H9 (cell line): ENCODE results near the gene DCTN5. TPM values are rescaled to one million over a fixed set of nuclear protein-coding genes. Genes with fewer than 3 reads are reported as not detected.

Experiments
- DNase-seq: peaks from one replicate; pipeline ENCODE4 v3.0.0-alpha.2; 2017
- H2AFZ ChIP-seq: one replicate; pipeline ENCODE4 v1.6.1; 2013; ENCODE audit warnings: mild to moderate bottlenecking, low read length, control low read depth, moderate library complexity
- H2AK5ac ChIP-seq: 2 replicates; pipeline ENCODE4 v1.6.1; 2013; ENCODE audit warnings: low read length, control low read depth, mixed read lengths; ENCODE audit not compliant: insufficient read length
- H2BK120ac ChIP-seq: one replicate; pipeline ENCODE4 v1.6.1; 2013; ENCODE audit warnings: low read depth, mild to moderate bottlenecking, low read length, control low read depth, inconsistent platforms; ENCODE audit not compliant: poor library complexity, severe bottlenecking
- H2BK12ac ChIP-seq: 2 replicates; pipeline ENCODE4 v1.6.1; 2013; ENCODE audit warnings: low read length, control low read depth, mixed read lengths, low read depth; ENCODE audit not compliant: insufficient read length
- H2BK15ac ChIP-seq: 2 replicates; pipeline ENCODE4 v1.6.1; 2013; ENCODE audit warnings: low read depth, low read length, control low read depth
- H2BK20ac ChIP-seq: one replicate; pipeline ENCODE4 v1.6.1; 2013; ENCODE audit warnings: low read depth, mild to moderate bottlenecking, low read length, control low read depth, inconsistent platforms; ENCODE audit not compliant: poor library complexity, severe bottlenecking
- H2BK5ac ChIP-seq: 2 replicates; pipeline ENCODE4 v1.6.1; 2013; ENCODE audit warnings: low read length, control low read depth, mixed read lengths; ENCODE audit not compliant: insufficient read length
- H3K14ac ChIP-seq: 2 replicates; pipeline ENCODE4 v1.6.1; 2013; ENCODE audit warnings: low read length, control low read depth; ENCODE audit not compliant: insufficient read depth
- H3K18ac ChIP-seq: 2 replicates; pipeline ENCODE4 v1.6.1; 2013; ENCODE audit warnings: low read depth, mild to moderate bottlenecking, mixed read lengths, low read length, control low read depth; ENCODE audit not compliant: insufficient read length
- H3K23ac ChIP-seq: 2 replicates; pipeline ENCODE4 v1.6.1; 2013; ENCODE audit warnings: low read length, control low read depth, mixed read lengths, low read depth; ENCODE audit not compliant: insufficient read length
- H3K23me2 ChIP-seq: 2 replicates; pipeline ENCODE4 v1.6.1; 2013; ENCODE audit warnings: low read depth, mild to moderate bottlenecking, mixed read lengths, low read length, control low read depth; ENCODE audit not compliant: insufficient read length, poor library complexity, severe bottlenecking
- H3K27ac ChIP-seq: 2 replicates; pipeline ENCODE4 v1.5.1; 2013; ENCODE audit warnings: low read length, control low read depth, mixed read lengths, low read depth; ENCODE audit not compliant: insufficient read length
- H3K27me3 ChIP-seq: 2 replicates; pipeline ENCODE4 v1.6.1; 2013; ENCODE audit warnings: low read length, control low read depth, inconsistent platforms; ENCODE audit not compliant: insufficient read depth
- H3K4ac ChIP-seq: 2 replicates; pipeline ENCODE4 v1.6.1; 2013; ENCODE audit warnings: low read depth, mild to moderate bottlenecking, control low read depth, inconsistent platforms, low read length, moderate library complexity
- H3K4me1 ChIP-seq: 2 replicates; pipeline ENCODE4 v1.6.1; 2013; ENCODE audit warnings: low read length, control low read depth, inconsistent platforms; ENCODE audit not compliant: insufficient read depth
- H3K4me2 ChIP-seq: 2 replicates; pipeline ENCODE4 v1.6.1; 2013; ENCODE audit warnings: low read length, control low read depth, mixed read lengths; ENCODE audit not compliant: insufficient read length, insufficient read depth
- H3K56ac ChIP-seq: 2 replicates; pipeline ENCODE4 v1.6.1; 2013; ENCODE audit warnings: low read depth, mild to moderate bottlenecking, mixed read lengths, low read length, control low read depth; ENCODE audit not compliant: insufficient read length
- H3K79me1 ChIP-seq: 2 replicates; pipeline ENCODE4 v1.6.1; 2013; ENCODE audit warnings: low read depth, mild to moderate bottlenecking, moderate library complexity, low read length, control low read depth, inconsistent platforms; ENCODE audit not compliant: insufficient read depth, poor library complexity, severe bottlenecking
- H3K79me2 ChIP-seq: 2 replicates; pipeline ENCODE4 v1.6.1; 2013; ENCODE audit warnings: low read length, control low read depth, inconsistent platforms; ENCODE audit not compliant: insufficient read depth
- H3K9ac ChIP-seq: 2 replicates; pipeline ENCODE4 v1.6.1; 2013; ENCODE audit warnings: low read length, control low read depth, mixed read lengths; ENCODE audit not compliant: insufficient read length; ENCODE audit errors: extremely low read depth
- H3K9me3 ChIP-seq: one replicate; pipeline ENCODE4 v1.6.1; 2013; ENCODE audit warnings: low read depth, low read length, inconsistent platforms; ENCODE audit not compliant: control insufficient read depth
- H3T11ph ChIP-seq: one replicate; pipeline ENCODE4 v1.6.1; 2013; ENCODE audit warnings: mild to moderate bottlenecking, low read length, control low read depth, inconsistent platforms
- H4K20me1 ChIP-seq: one replicate; pipeline ENCODE4 v1.6.1; 2013; ENCODE audit not compliant: control insufficient read depth, insufficient read length, insufficient read depth
- H4K5ac ChIP-seq: 2 replicates; pipeline ENCODE4 v1.6.1; 2013; ENCODE audit warnings: low read depth, mild to moderate bottlenecking, mixed read lengths, low read length, control low read depth; ENCODE audit not compliant: insufficient read length
- H4K8ac ChIP-seq: replicated peaks from 2 replicates; pipeline ENCODE4 v1.6.1; 2013; ENCODE audit warnings: low read length, control low read depth, mixed read lengths, low read depth; ENCODE audit not compliant: insufficient read length
- H4K91ac ChIP-seq: 2 replicates; pipeline ENCODE4 v1.6.1; 2013; ENCODE audit warnings: low read depth, mild to moderate bottlenecking, moderate library complexity, mixed read lengths, low read length, control low read depth; ENCODE audit not compliant: insufficient read length
- H3K27ac Mint-ChIP-seq, 3 experiments: 2 replicates in 2 of 3; 3 replicates in 1 of 3; pipeline ENCODE4 v1.8.0; 2020 to 2021; ENCODE audit warnings: mixed read lengths in 3 of 3, mild to moderate bottlenecking in 1 of 3, moderate library complexity in 1 of 3
- H3K27me3 Mint-ChIP-seq: 2 replicates; pipeline ENCODE4 v1.8.0; 2021; ENCODE audit warnings: low read depth, mild to moderate bottlenecking, moderate library complexity, mixed read lengths
- H3K36me3 Mint-ChIP-seq, 3 experiments: 2 replicates in 2 of 3; 3 replicates in 1 of 3; pipeline ENCODE4 v1.8.0; 2020 to 2021; ENCODE audit warnings: low read depth in 3 of 3, mixed read lengths in 3 of 3; ENCODE audit not compliant: insufficient read depth in 1 of 3
- H3K4me1 Mint-ChIP-seq, 2 experiments: 2 replicates each; pipeline ENCODE4 v1.8.0; 2020; ENCODE audit warnings: mixed read lengths in 2 of 2
- H3K4me3 Mint-ChIP-seq, 2 experiments: 2 replicates in 1 of 2; 3 replicates in 1 of 2; pipeline ENCODE4 v1.8.0; 2020 to 2021; ENCODE audit warnings: mild to moderate bottlenecking in 2 of 2, mixed read lengths in 2 of 2, moderate library complexity in 1 of 2
- H3K9me3 Mint-ChIP-seq, 2 experiments: 2 replicates in 1 of 2; 3 replicates in 1 of 2; pipeline ENCODE4 v1.8.0; 2020; ENCODE audit warnings: mild to moderate bottlenecking in 2 of 2, mixed read lengths in 2 of 2, moderate library complexity in 1 of 2
- WGBS: extraction: QIAGEN DNeasy Blood & Tissue Kit; methylation state at CpG from one replicate; pipeline ENCODE4 v1.1.7; 2013; ENCODE audit warnings: missing lambda C conversion rate, low lambda C conversion rate, mixed read lengths; ENCODE audit not compliant: insufficient read length; ENCODE audit errors: extremely low coverage; 5-methylcytosine and 5-hydroxymethylcytosine counted together
- total RNA-seq: library from RNA; stranded (reverse); gene quantifications from 2 replicates; pipeline ENCODE4 v1.2.1, GENCODE V29; 2021
- TF ChIP-seq, protein P1 (sequence below): fragments of 200-600 bp; sonication (generic); conservative IDR thresholded peaks from 3 replicates; pipeline ENCODE4 v1.8.0; 2021; ENCODE audit warnings: antibody characterized with exemption, mild to moderate bottlenecking

Gene DCTN5
- total RNA-seq, 1 experiment from 2014 or later = 114 TPM

DNA sequence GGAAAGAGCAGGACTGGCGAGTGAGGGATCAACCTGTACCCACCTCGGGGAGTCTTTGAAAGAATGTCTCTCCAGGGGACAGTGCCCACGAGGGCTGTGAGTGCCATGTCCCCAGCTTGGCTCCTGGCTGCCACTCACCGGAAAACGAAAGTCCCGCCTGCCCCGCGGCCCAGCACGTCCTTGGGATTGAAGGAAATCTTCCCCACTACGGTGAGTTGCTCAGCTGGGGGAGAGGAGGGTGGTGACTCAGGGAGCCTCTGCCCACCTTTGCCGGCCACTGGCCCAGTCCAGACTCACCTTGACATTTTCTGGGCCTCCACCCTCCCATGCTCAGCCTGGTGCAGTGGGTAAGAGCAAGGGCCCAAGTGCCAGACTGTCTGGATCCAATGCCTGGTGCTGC is 54.5 kb downstream of the DCTN5 start:
- Histone ChIP-seq H3K56ac (no peak overlapping the region), H3K23me2 (peaks cover 6% of the 10 kb centered on the region), H3T11ph (no peak overlapping the region), H2BK120ac (no peak overlapping the region), H3K79me1 (no peaks in the 10 kb centered on the region), H3K9ac (no peak overlapping the region), H2BK20ac (no peak overlapping the region), H2BK12ac (no peak overlapping the region), H2AK5ac (no peak overlapping the region), H4K5ac (no peak overlapping the region), H3K27me3 (no peaks in the 10 kb centered on the region), H4K8ac (no peak overlapping the region), H3K18ac (no peak overlapping the region), H2BK5ac (no peak overlapping the region), H3K79me2 (no peaks in the 10 kb centered on the region), H4K20me1 (no peaks in the 10 kb centered on the region), H3K4ac (no peak overlapping the region), H2BK15ac (no peak overlapping the region), H3K4me2 (no peak overlapping the region), H3K23ac (no peak overlapping the region), H3K9me3 (no peaks in the 10 kb centered on the region), H4K91ac (no peak overlapping the region), H3K14ac (no peak overlapping the region), H3K27ac (no peak overlapping the region), H2AFZ (no peak overlapping the region), H3K4me1 (no peaks in the 10 kb centered on the region)
- no peak overlapping the region for H3K27ac Mint-ChIP-seq
- peaks cover 21 to 22% of the 10 kb centered on the region in 2 experiments for H3K4me1 Mint-ChIP-seq
- H3K27me3 Mint-ChIP-seq = no peaks in the 10 kb centered on the region
- H3K9me3 Mint-ChIP-seq = no peaks in the 10 kb centered on the region
- H3K4me3 Mint-ChIP-seq = peak overlapping the region in 1 of 2 experiments; percentile 73; a peak in 2 of 5 replicates
- no peak for DNase-seq
- H3K36me3 Mint-ChIP-seq = peaks cover 0 to 18% (median 8%) of the 10 kb centered on the region in 3 experiments; a peak in 5 of 7 replicates
- WGBS = no CpG with 5 or more reads among the region's 11 CpGs
- TF ChIP-seq, protein P1, sequence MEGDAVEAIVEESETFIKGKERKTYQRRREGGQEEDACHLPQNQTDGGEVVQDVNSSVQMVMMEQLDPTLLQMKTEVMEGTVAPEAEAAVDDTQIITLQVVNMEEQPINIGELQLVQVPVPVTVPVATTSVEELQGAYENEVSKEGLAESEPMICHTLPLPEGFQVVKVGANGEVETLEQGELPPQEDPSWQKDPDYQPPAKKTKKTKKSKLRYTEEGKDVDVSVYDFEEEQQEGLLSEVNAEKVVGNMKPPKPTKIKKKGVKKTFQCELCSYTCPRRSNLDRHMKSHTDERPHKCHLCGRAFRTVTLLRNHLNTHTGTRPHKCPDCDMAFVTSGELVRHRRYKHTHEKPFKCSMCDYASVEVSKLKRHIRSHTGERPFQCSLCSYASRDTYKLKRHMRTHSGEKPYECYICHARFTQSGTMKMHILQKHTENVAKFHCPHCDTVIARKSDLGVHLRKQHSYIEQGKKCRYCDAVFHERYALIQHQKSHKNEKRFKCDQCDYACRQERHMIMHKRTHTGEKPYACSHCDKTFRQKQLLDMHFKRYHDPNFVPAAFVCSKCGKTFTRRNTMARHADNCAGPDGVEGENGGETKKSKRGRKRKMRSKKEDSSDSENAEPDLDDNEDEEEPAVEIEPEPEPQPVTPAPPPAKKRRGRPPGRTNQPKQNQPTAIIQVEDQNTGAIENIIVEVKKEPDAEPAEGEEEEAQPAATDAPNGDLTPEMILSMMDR = no peak
